K562 (cell line): ENCODE data around the gene DRAXIN. TPM values are rescaled to one million over a fixed set of nuclear protein-coding genes. Genes with fewer than 3 reads are reported as not detected.

Experiments used
- ATAC-seq: fragments of 200-7000 bp; cut with Tn5 transposase; 3 replicates; pipeline ENCODE4 v1.9.1; 2020; ENCODE audit warnings: moderate library complexity
- BruUV-seq: library from RNA; stranded (reverse); fragments of 400-500 nt; replicated peaks from 2 replicates; lab custom pipeline; 2021; lab: Mats Ljungman, UMichigan
- CTCF ChIA-PET: fragments of 300-600 bp; formaldehyde crosslinking; extraction: SDS; loops from one replicate; lab custom pipeline; 2021; ENCODE audit warnings: low intra/inter-chr PET ratio; lab: Yijun Ruan, JAX
- POLR2A ChIA-PET: fragments of 300-600, 350-650 bp; sonication (Branson Sonifier 250); formaldehyde crosslinking; extraction: SDS; loops from one replicate; lab custom pipeline; 2021; ENCODE audit warnings: antibody characterized with exemption, inconsistent platforms; lab: Yijun Ruan, JAX
- DNase-seq, 4 experiments: peaks; one replicate each; pipeline versions ENCODE4 v3.0.0 to v3.0.0-alpha.2; 2011 to 2018; ENCODE audit warnings: low spot score in 3 of 4, mixed read lengths in 3 of 4; ENCODE audit errors: extremely low read depth in 1 of 4
- FAIRE-seq: peaks from 2 replicates; lab custom pipeline; 2011; peaks lifted over from hg19 to GRCh38; lab: Jason Lieb, UNC
- H2AFZ ChIP-seq: 2 replicates; pipeline ENCODE4 v1.6.0; 2011; ENCODE audit warnings: low read depth, low read length, control low read depth, inconsistent platforms
- H3K27ac ChIP-seq: fragments of 200-600 bp; 3 replicates; pipeline ENCODE4 v1.8.0; 2011; ENCODE audit warnings: low read depth, mild to moderate bottlenecking, control low read depth, inconsistent platforms, low read length, moderate library complexity, mixed read lengths; ENCODE audit errors: extremely low read depth
- H3K27me3 ChIP-seq, 2 experiments: fragments of 300-600 bp in 1 of 2; 2 replicates in 1 of 2; 3 replicates in 1 of 2; pipeline versions ENCODE4 v1.6.0 to v1.8.0; 2011; ENCODE audit warnings: inconsistent platforms in 2 of 2, low read length in 2 of 2, mild to moderate bottlenecking in 1 of 2, mixed read lengths in 1 of 2, moderate library complexity in 1 of 2; ENCODE audit not compliant: control insufficient read depth in 2 of 2, insufficient read depth in 2 of 2
- H3K36me3 ChIP-seq: fragments of 300-600 bp; 3 replicates; pipeline ENCODE4 v1.8.0; 2011; ENCODE audit warnings: mild to moderate bottlenecking, low read length, inconsistent platforms; ENCODE audit not compliant: control insufficient read depth, insufficient read depth
- H3K4me1 ChIP-seq, 2 experiments: fragments of 200-600 bp in 1 of 2; replicated peaks in 1 of 2; 2 replicates in 1 of 2; 3 replicates in 1 of 2; pipeline versions ENCODE4 v1.5.1 to v1.8.0; 2011; ENCODE audit warnings: inconsistent platforms in 2 of 2, low read length in 2 of 2, mild to moderate bottlenecking in 1 of 2, mixed read lengths in 1 of 2, moderate library complexity in 1 of 2; ENCODE audit not compliant: control insufficient read depth in 2 of 2, insufficient read depth in 2 of 2
- H3K4me2 ChIP-seq: 2 replicates; pipeline ENCODE4 v1.6.1; 2011; ENCODE audit warnings: low read length, control low read depth, inconsistent platforms, mixed read lengths; ENCODE audit not compliant: insufficient read depth
- H3K4me3 ChIP-seq: fragments of 200-600 bp; sonication (generic), shearing (Covaris generic); 2 replicates; pipeline ENCODE4 v1.5.1; 2016; ENCODE audit warnings: control low read depth, inconsistent platforms
- H3K79me2 ChIP-seq: fragments of 200-600 bp; 3 replicates; pipeline ENCODE4 v1.8.0; 2011; ENCODE audit warnings: low read length, inconsistent platforms; ENCODE audit not compliant: control insufficient read depth, insufficient read depth
- H3K9ac ChIP-seq, 2 experiments: 2 replicates each; pipeline versions ENCODE4 v1.6.0 to v1.6.1; 2011; ENCODE audit warnings: low read depth in 2 of 2, low read length in 2 of 2, control low read depth in 1 of 2, inconsistent platforms in 1 of 2, mild to moderate bottlenecking in 1 of 2, mixed read lengths in 1 of 2; ENCODE audit not compliant: insufficient read depth in 1 of 2
- H3K9me1 ChIP-seq: one replicate; pipeline ENCODE4 v1.6.0; 2011; ENCODE audit warnings: inconsistent platforms, mild to moderate bottlenecking, low read length, moderate library complexity; ENCODE audit not compliant: control insufficient read depth, insufficient read depth
- H3K9me3 ChIP-seq: replicated peaks from 2 replicates; pipeline ENCODE4 v1.5.1; 2011; ENCODE audit warnings: low read depth, low read length, inconsistent platforms; ENCODE audit not compliant: control insufficient read depth, insufficient read depth
- H4K20me1 ChIP-seq: replicated peaks from 2 replicates; pipeline ENCODE4 v1.6.1; 2011; ENCODE audit warnings: low read length, inconsistent platforms, mixed read lengths; ENCODE audit not compliant: control insufficient read depth, insufficient read depth
- ARID1B ChIP-seq: fragments of 450-650 bp; IDR thresholded peaks from 2 replicates; pipeline ENCODE4 v1.6.1; 2016; ENCODE audit warnings: antibody characterized with exemption, mild to moderate bottlenecking, inconsistent platforms
- BCOR ChIP-seq: fragments of 450-650 bp; IDR thresholded peaks from 2 replicates; pipeline ENCODE4 v1.6.1; 2016
- CEBPB ChIP-seq: fragments of 450-650 bp; IDR thresholded peaks from 2 replicates; pipeline ENCODE4 v1.6.1; 2016; ENCODE audit warnings: missing genetic modification characterization, missing compliant biosample characterization
- CSDE1 ChIP-seq, 2 experiments: fragments of 450-650 bp; IDR thresholded peaks; 2 replicates each; pipeline ENCODE4 v1.6.1; 2016; ENCODE audit warnings: mild to moderate bottlenecking in 1 of 2
- FOXP1 ChIP-seq: sonication (generic); formaldehyde crosslinking; IDR thresholded peaks from 2 replicates; pipeline ENCODE4 v1.8.0; 2022; ENCODE audit warnings: mild to moderate bottlenecking, missing genetic modification reagents
- HDAC2 ChIP-seq: fragments of 450-650 bp; IDR thresholded peaks from 2 replicates; pipeline ENCODE4 v1.6.1; 2016; ENCODE audit warnings: mild to moderate bottlenecking
- JUNB ChIP-seq: fragments of 450-650 bp; formaldehyde crosslinking; conservative IDR thresholded peaks from 2 replicates; pipeline ENCODE4 v1.4.0; 2020; ENCODE audit warnings: mild to moderate bottlenecking
- KDM1A ChIP-seq, 2 experiments: fragments of 450-650 bp; IDR thresholded peaks; 2 replicates each; pipeline ENCODE4 v1.6.1; 2016; ENCODE audit warnings: mild to moderate bottlenecking in 2 of 2
- PTBP1 ChIP-seq: fragments of 200-400 bp; formaldehyde crosslinking; IDR thresholded peaks from 2 replicates; pipeline ENCODE4 v1.6.1; 2017; ENCODE audit warnings: low read depth, low read length
- RBM25 ChIP-seq: fragments of 200-400 bp; formaldehyde crosslinking; IDR thresholded peaks from 2 replicates; pipeline ENCODE4 v1.6.1; 2018; ENCODE audit warnings: low read length, low read depth, moderate library complexity; ENCODE audit not compliant: severe bottlenecking
- SMARCA5 ChIP-seq: fragments of 450-650 bp; IDR thresholded peaks from 2 replicates; pipeline ENCODE4 v1.6.1; 2016
- TCFL5 ChIP-seq: fragments of 250-450 bp; sonication (Bioruptor Pico); conservative IDR thresholded peaks from 2 replicates; pipeline ENCODE4 v1.6.1; 2021; ENCODE audit warnings: mild to moderate bottlenecking, moderate library complexity, matching md5 sums
- TSC22D4 ChIP-seq: fragments of 450-650 bp; IDR thresholded peaks from 2 replicates; pipeline ENCODE4 v1.6.1; 2016; ENCODE audit warnings: missing genetic modification characterization, missing biosample characterization, control low read depth
- ZFP36 ChIP-seq: fragments of 150-350 bp; IDR thresholded peaks from 2 replicates; pipeline ENCODE4 v1.6.1; 2018; ENCODE audit warnings: low read length, low read depth; ENCODE audit not compliant: partially characterized antibody
- ZNF436 ChIP-seq: fragments of 250-450, 450-650 bp; sonication (Bioruptor Pico); formaldehyde crosslinking; IDR thresholded peaks from 2 replicates; pipeline ENCODE4 v1.7.0; 2020; ENCODE audit warnings: mild to moderate bottlenecking
- WGBS: fragments of 100-300 bp; shearing (Covaris generic); methylation state at CpG from one replicate; pipeline ENCODE4 v1.1.6; 2016; ENCODE audit warnings: low coverage, mixed read lengths; ENCODE audit not compliant: insufficient coverage; ENCODE audit errors: missing lambda C conversion rate; 5-methylcytosine and 5-hydroxymethylcytosine counted together
- in situ Hi-C: fragments of 300-500 bp; cut with MboI; formaldehyde crosslinking; loops from 4 replicates; pipeline ENCODE4 v1.15.0; 2018; ENCODE audit warnings: inconsistent platforms, mixed read lengths
- intact Hi-C: fragments of 100-400 bp; cut with micrococcal nuclease; formaldehyde crosslinking; loops from 2 replicates; pipeline ENCODE4 v1.14.2; 2022
- polyA plus RNA-seq, 8 experiments: library from polyadenylated mRNA; depleted of rRNA in 4 of 8; stranded (reverse) in 5 of 8; unstranded in 3 of 8; fragments of >200 nt; fragmentation: Nextera tagmentation in 2 of 8; fragmentation: Illumina TruSeq in 1 of 8; extraction: Ambion mirVana in 2 of 8; extraction: Trizol in 1 of 8; gene quantifications; 2 replicates each; pipeline versions ENCODE4 v1.2.1 to v1.2.3, GENCODE V29; 2011 to 2014; ENCODE audit warnings: inconsistent platforms in 1 of 8, missing spikeins in 1 of 8
- total RNA-seq, 7 experiments: library from RNA; depleted of rRNA in 6 of 7; stranded (reverse); fragments of >200 nt in 6 of 7; fragmentation: Illumina TruSeq in 2 of 7; extraction: Trizol in 2 of 7; gene quantifications; 2 replicates each; pipeline versions ENCODE4 v1.2.1 to v1.2.3, GENCODE V29; 2011 to 2021; ENCODE audit warnings: low replicate concordance in 1 of 7

DRAXIN gene
- total and polyA plus RNA-seq, 9 of the 15 experiments (the other 6 are each of a cell fraction or from before 2014, with no cell fraction given) = 0.01 to 0.04 (median 0.01) TPM; not detected in 6

DNA sequence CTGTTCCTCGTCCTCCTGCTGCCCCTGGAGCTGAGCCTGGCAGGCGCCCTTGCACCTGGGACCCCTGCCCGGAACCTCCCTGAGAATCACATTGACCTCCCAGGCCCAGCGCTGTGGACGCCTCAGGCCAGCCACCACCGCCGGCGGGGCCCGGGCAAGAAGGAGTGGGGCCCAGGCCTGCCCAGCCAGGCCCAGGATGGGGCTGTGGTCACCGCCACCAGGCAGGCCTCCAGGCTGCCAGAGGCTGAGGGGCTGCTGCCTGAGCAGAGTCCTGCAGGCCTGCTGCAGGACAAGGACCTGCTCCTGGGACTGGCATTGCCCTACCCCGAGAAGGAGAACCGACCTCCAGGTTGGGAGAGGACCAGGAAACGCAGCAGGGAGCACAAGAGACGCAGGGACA lies 14.8 kb downstream of the DRAXIN start:
- no peak overlapping the region for H3K4me3 ChIP-seq
- no peak overlapping the region for H3K4me2 ChIP-seq
- intact Hi-C loops (loop anchor here (5.0 kb wide), 1 partner anchor 34 kb away; no protein-coding TSS in a partner anchor), in situ Hi-C loops (no loop called here)
- peak; percentile 76 for TF ChIP-seq ZNF436 (CRISPR knock-in tag)
- no peak for TF ChIP-seq TSC22D4 (tag)
- TF ChIP-seq JUNB = no peak
- TF ChIP-seq PTBP1 = peak; percentile 80; the same call in 1 of the 2 replicates
- peak; percentile 87 for TF ChIP-seq RBM25
- no peak for TF ChIP-seq ARID1B
- TF ChIP-seq FOXP1 = no peak
- TF ChIP-seq HDAC2 = 0 out of 2 replicates have a peak, but pooled peaks have one; percentile 16
- no peak for TF ChIP-seq TCFL5 (CRISPR knock-in tag)
- TF ChIP-seq KDM1A (IDR thresholded peaks at IDR 0.05) = peak; percentile 54 to 58
- TF ChIP-seq ZFP36 = peak; percentile 98
- peak; percentile 70 for TF ChIP-seq BCOR
- TF ChIP-seq CSDE1 (IDR thresholded peaks at IDR 0.05) = no peak
- TF ChIP-seq SMARCA5 = peak; percentile 59; the same call in 1 of the 2 replicates
- no peak for TF ChIP-seq CEBPB (tag)
- ATAC-seq (no peak), DNase-seq (no peak), FAIRE-seq (no peak)
- WGBS = 76% methylated on average over 12 of the region's 14 CpGs
- H3K9me3 ChIP-seq = no peaks in the 10 kb centered on the region
- H3K4me1 ChIP-seq = peaks cover 12 to 54% of the 10 kb centered on the region in 2 experiments
- H3K27me3 ChIP-seq = peaks cover 2 to 17% of the 10 kb centered on the region in 2 experiments; a peak in 3 of 5 replicates
- H3K79me2 ChIP-seq = no peaks in the 10 kb centered on the region
- no peaks in the 10 kb centered on the region for H3K9me1 ChIP-seq
- no TSS peak for BruUV-seq
- H2AFZ ChIP-seq = no peak overlapping the region
- H3K36me3 ChIP-seq = no peaks in the 10 kb centered on the region
- H3K27ac ChIP-seq = no peak overlapping the region
- no peaks in the 10 kb centered on the region for H4K20me1 ChIP-seq
- ChIA-PET POLR2A (interaction anchor here (0.6 to 2.3 kb wide), 8 partner anchors 16 to 1072 kb away, joined by 3 to 8 read pairs (median 5); no protein-coding TSS in a partner anchor), CTCF (interaction anchor here (0.8 kb wide), 1 partner anchor 9 kb away, joined by 3 read pairs; no protein-coding TSS in a partner anchor)
- H3K9ac ChIP-seq = peak overlapping the region in 1 of 2 experiments; percentile 62; a peak in 1 of 4 replicates
